GM18507 (cell line): ENCODE measurements around the gene NT5DC1.

Source experiments
- DNase-seq: peaks from one replicate; pipeline ENCODE4 v3.0.0; 2011; ENCODE audit warnings: low read depth; ENCODE audit not compliant: insufficient read length; ENCODE audit errors: extremely low spot score
- FAIRE-seq: peaks from 2 replicates; lab custom pipeline; 2011; peaks lifted over from hg19 to GRCh38; lab: Jason Lieb, UNC

Gene NT5DC1

GRCh38 chr6:116173928-116174327, 73.3 kb downstream of the NT5DC1 start:
- no peak for DNase-seq
- FAIRE-seq = no peak

- DNase-seq (no peak), FAIRE-seq (no peak)
Observed at GRCh38 chr6:116175344-116175743, 74.7 kb downstream of the NT5DC1 start.

GRCh38 chr6:116176596-116176995, 75.9 kb downstream of the NT5DC1 start:
- no peak for DNase-seq

GRCh38 chr6:116180375-116180774, 79.7 kb downstream of the NT5DC1 start:
- no peak for FAIRE-seq
- no peak for DNase-seq

More at GRCh38 chr6:116176596-116176995, 75.9 kb downstream of the NT5DC1 start:
- no peak for FAIRE-seq

GRCh38 chr6:116189472-116189871, 88.8 kb downstream of the NT5DC1 start:
- DNase-seq = no peak
- FAIRE-seq = no peak

GRCh38 chr6:116190550-116190949, 89.9 kb downstream of the NT5DC1 start:
- DNase-seq = no peak

GRCh38 chr6:116191881-116192280, 91.2 kb downstream of the NT5DC1 start:
- DNase-seq (no peak), FAIRE-seq (no peak)

More at GRCh38 chr6:116190550-116190949, 89.9 kb downstream of the NT5DC1 start:
- FAIRE-seq = no peak

GRCh38 chr6:116192786-116193185, 92.1 kb downstream of the NT5DC1 start:
- DNase-seq (no peak), FAIRE-seq (no peak)

GRCh38 chr6:116196841-116197240, 96.2 kb downstream of the NT5DC1 start:
- FAIRE-seq = no peak
- DNase-seq = no peak

GRCh38 chr6:116200619-116201249, 100.1 kb downstream of the NT5DC1 start:
- FAIRE-seq (no peak), DNase-seq (no peak)

GRCh38 chr6:116201538-116201937, 100.9 kb downstream of the NT5DC1 start:
- no peak for FAIRE-seq
- DNase-seq = no peak

- FAIRE-seq (no peak), DNase-seq (no peak)
Observed at GRCh38 chr6:116205281-116205680, 104.6 kb downstream of the NT5DC1 start.

- DNase-seq (no peak), FAIRE-seq (no peak)
Observed at GRCh38 chr6:116206231-116206903, 105.7 kb downstream of the NT5DC1 start.

GRCh38 chr6:116208056-116208785, 107.6 kb downstream of the NT5DC1 start:
- no peak for DNase-seq
- FAIRE-seq = no peak

GRCh38 chr6:116210316-116210715, 109.7 kb downstream of the NT5DC1 start:
- FAIRE-seq (no peak), DNase-seq (no peak)

GRCh38 chr6:116210750-116211425, 110.2 kb downstream of the NT5DC1 start:
- no peak for DNase-seq
- FAIRE-seq = no peak

GRCh38 chr6:116214681-116215080, 114.0 kb downstream of the NT5DC1 start:
- FAIRE-seq (no peak), DNase-seq (no peak)

- DNase-seq (no peak), FAIRE-seq (no peak)
Observed at GRCh38 chr6:116215414-116215813, 114.8 kb downstream of the NT5DC1 start.

- DNase-seq (no peak), FAIRE-seq (no peak)
Observed at GRCh38 chr6:116217069-116217468, 116.4 kb downstream of the NT5DC1 start.

- DNase-seq (no peak), FAIRE-seq (no peak)
Observed at GRCh38 chr6:116218172-116218633, 117.5 kb downstream of the NT5DC1 start.
